ENCODE data around the gene CBFA2T3.

The CBFA2T3 gene

GRCh38 chr16:88848557-88848956 is 128.4 kb downstream of the CBFA2T3 start:
- Histone ChIP-seq H3K4me3 (ENCODE audit: low read length) (no peak overlapping the region), H4K20me1 (ENCODE audit: insufficient read depth, low read length) (peaks cover 3% of the 10 kb centered on the region), H3K9ac (ENCODE audit: low read length) (no peak overlapping the region), H3K36me3 (replicated peaks; ENCODE audit: low read depth, low read length) (peaks cover 8% of the 10 kb centered on the region), H3K9me3 (ENCODE audit: insufficient read depth, low read length) (no peaks in the 10 kb centered on the region), H3K27ac (ENCODE audit: low read length) (no peak overlapping the region), H3K4me2 (ENCODE audit: low read length) (no peak overlapping the region), H2AFZ (ENCODE audit: low read depth, low read length) (no peak overlapping the region), H3K27me3 (ENCODE audit: low read depth, low read length) (no peaks in the 10 kb centered on the region), H3K79me2 (ENCODE audit: low read length) (no peaks in the 10 kb centered on the region), H3K4me1 (ENCODE audit: low read length) (no peaks in the 10 kb centered on the region)
- no peak for TF ChIP-seq EZH2phosphoT487 (IDR thresholded peaks at IDR 0.05; ENCODE audit: low read depth)
- TF ChIP-seq CTCF (IDR thresholded peaks at IDR 0.05; ENCODE audit: low read depth, low read length) = no peak

- Histone ChIP-seq H3K4me2 (ENCODE audit: low read length) (no peak overlapping the region), H3K4me1 (ENCODE audit: low read length) (no peaks in the 10 kb centered on the region), H3K27ac (ENCODE audit: low read length) (no peak overlapping the region), H2AFZ (ENCODE audit: low read depth, low read length) (no peak overlapping the region), H4K20me1 (ENCODE audit: insufficient read depth, low read length) (peaks cover 3% of the 10 kb centered on the region), H3K9me3 (ENCODE audit: insufficient read depth, low read length) (no peaks in the 10 kb centered on the region), H3K4me3 (ENCODE audit: low read length) (no peak overlapping the region), H3K9ac (ENCODE audit: low read length) (no peak overlapping the region), H3K36me3 (replicated peaks; ENCODE audit: low read depth, low read length) (peaks cover 8% of the 10 kb centered on the region), H3K79me2 (ENCODE audit: low read length) (no peaks in the 10 kb centered on the region), H3K27me3 (ENCODE audit: low read depth, low read length) (no peaks in the 10 kb centered on the region)
- TF ChIP-seq CTCF (IDR thresholded peaks at IDR 0.05; ENCODE audit: low read depth, low read length) (no peak), EZH2phosphoT487 (IDR thresholded peaks at IDR 0.05; ENCODE audit: low read depth) (no peak)
Measured at GRCh38 chr16:88847654-88848053, 129.4 kb downstream of the CBFA2T3 start.

- no peak for TF ChIP-seq EZH2phosphoT487 (IDR thresholded peaks at IDR 0.05; ENCODE audit: low read depth)
- TF ChIP-seq CTCF (IDR thresholded peaks at IDR 0.05; ENCODE audit: low read depth, low read length) = no peak
- H4K20me1 ChIP-seq (ENCODE audit: insufficient read depth, low read length) = peaks cover 3% of the 10 kb centered on the region
- H3K36me3 ChIP-seq (replicated peaks; ENCODE audit: low read depth, low read length) = peaks cover 8% of the 10 kb centered on the region
Measured at GRCh38 chr16:88846088-88846487, 130.9 kb downstream of the CBFA2T3 start.

GRCh38 chr16:88844419-88845036 is 132.5 kb downstream of the CBFA2T3 start:
- no peak overlapping the region for H3K9ac ChIP-seq (ENCODE audit: low read length)
- no peak overlapping the region for H3K4me3 ChIP-seq (ENCODE audit: low read length)
- TF ChIP-seq CTCF (IDR thresholded peaks at IDR 0.05; ENCODE audit: low read depth, low read length) (no peak), EZH2phosphoT487 (IDR thresholded peaks at IDR 0.05; ENCODE audit: low read depth) (no peak)
- H2AFZ ChIP-seq (ENCODE audit: low read depth, low read length) = no peak overlapping the region
- peaks cover 3% of the 10 kb centered on the region for H4K20me1 ChIP-seq (ENCODE audit: insufficient read depth, low read length)
- H3K79me2 ChIP-seq (ENCODE audit: low read length) = no peaks in the 10 kb centered on the region
- H3K9me3 ChIP-seq (ENCODE audit: insufficient read depth, low read length) = no peaks in the 10 kb centered on the region
- no peak overlapping the region for H3K4me2 ChIP-seq (ENCODE audit: low read length)
- peaks cover 5% of the 10 kb centered on the region for H3K36me3 ChIP-seq (replicated peaks; ENCODE audit: low read depth, low read length)
- H3K27me3 ChIP-seq (ENCODE audit: low read depth, low read length) = no peaks in the 10 kb centered on the region
- H3K27ac ChIP-seq (ENCODE audit: low read length) = no peak overlapping the region
- H3K4me1 ChIP-seq (ENCODE audit: low read length) = no peaks in the 10 kb centered on the region

More at GRCh38 chr16:88846088-88846487, 130.9 kb downstream of the CBFA2T3 start:
- no peak overlapping the region for H3K27ac ChIP-seq (ENCODE audit: low read length)
- H3K4me1 ChIP-seq (ENCODE audit: low read length) = no peaks in the 10 kb centered on the region
- H3K27me3 ChIP-seq (ENCODE audit: low read depth, low read length) = no peaks in the 10 kb centered on the region
- no peaks in the 10 kb centered on the region for H3K9me3 ChIP-seq (ENCODE audit: insufficient read depth, low read length)
- H3K4me2 ChIP-seq (ENCODE audit: low read length) = no peak overlapping the region
- H3K4me3 ChIP-seq (ENCODE audit: low read length) = no peak overlapping the region
- no peak overlapping the region for H2AFZ ChIP-seq (ENCODE audit: low read depth, low read length)
- no peak overlapping the region for H3K9ac ChIP-seq (ENCODE audit: low read length)
- no peaks in the 10 kb centered on the region for H3K79me2 ChIP-seq (ENCODE audit: low read length)
